ENCODE data around the gene TIGAR.

The TIGAR gene

GRCh38 chr12:4353785-4354208 is 32.8 kb downstream of the TIGAR start:
- peaks cover 22% of the 10 kb centered on the region for H3K36me3 Mint-ChIP-seq
- peaks cover 8% of the 10 kb centered on the region for H3K4me1 Mint-ChIP-seq
- no peaks in the 10 kb centered on the region for H3K9me3 Mint-ChIP-seq
- no peaks in the 10 kb centered on the region for H3K27me3 Mint-ChIP-seq
- peak; percentile 61 for DNase-seq
- no peak overlapping the region for H3K4me3 Mint-ChIP-seq
- H3K27ac Mint-ChIP-seq = peak overlapping the region; percentile 63
- CTCF ChIA-PET = interaction anchor here (0.9 to 1.2 kb wide), 3 partner anchors 70 to 406 kb away, joined by 3 to 8 read pairs (median 3); no protein-coding TSS in a partner anchor

- H3K36me3 Mint-ChIP-seq = peaks cover 21% of the 10 kb centered on the region
- peaks cover 8% of the 10 kb centered on the region for H3K4me1 Mint-ChIP-seq
- CTCF ChIA-PET = interaction anchor here (0.8 kb wide), 1 partner anchor 366 kb away, joined by 3 read pairs; no protein-coding TSS in a partner anchor
- DNase-seq = no peak
- H3K9me3 Mint-ChIP-seq = no peaks in the 10 kb centered on the region
- H3K27ac Mint-ChIP-seq = no peak overlapping the region
- no peaks in the 10 kb centered on the region for H3K27me3 Mint-ChIP-seq
- H3K4me3 Mint-ChIP-seq = no peak overlapping the region
Measured at GRCh38 chr12:4355156-4356040, 34.4 kb downstream of the TIGAR start.

GRCh38 chr12:4356041-4356327 is 35.0 kb downstream of the TIGAR start:
- Mint-ChIP-seq H3K4me3 (no peak overlapping the region), H3K27me3 (no peaks in the 10 kb centered on the region), H3K4me1 (peaks cover 8% of the 10 kb centered on the region), H3K27ac (no peak overlapping the region), H3K9me3 (no peaks in the 10 kb centered on the region), H3K36me3 (peaks cover 17% of the 10 kb centered on the region)
- DNase-seq = peak; percentile 67
- CTCF ChIA-PET = no interaction called here

GRCh38 chr12:4366090-4366489 is 45.1 kb downstream of the TIGAR start:
- DNase-seq = no peak
- Mint-ChIP-seq H3K36me3 (no peaks in the 10 kb centered on the region), H3K27me3 (peaks cover 38% of the 10 kb centered on the region), H3K27ac (no peak overlapping the region), H3K4me1 (no peaks in the 10 kb centered on the region), H3K4me3 (no peak overlapping the region), H3K9me3 (no peaks in the 10 kb centered on the region)
- CTCF ChIA-PET = no interaction called here

GRCh38 chr12:4369548-4369947 is 48.5 kb downstream of the TIGAR start:
- Mint-ChIP-seq H3K36me3 (no peaks in the 10 kb centered on the region), H3K9me3 (no peaks in the 10 kb centered on the region), H3K4me1 (no peaks in the 10 kb centered on the region), H3K4me3 (no peak overlapping the region), H3K27me3 (peaks cover 21% of the 10 kb centered on the region), H3K27ac (no peak overlapping the region)
- CTCF ChIA-PET = interaction anchor here (1.2 kb wide), 1 partner anchor 31 kb away, joined by 3 read pairs; no protein-coding TSS in a partner anchor
- no peak for DNase-seq

- no peak for DNase-seq
- peaks cover 22% of the 10 kb centered on the region for H3K27me3 Mint-ChIP-seq
- H3K9me3 Mint-ChIP-seq = no peaks in the 10 kb centered on the region
- CTCF ChIA-PET = no interaction called here
- no peak overlapping the region for H3K4me3 Mint-ChIP-seq
- no peaks in the 10 kb centered on the region for H3K36me3 Mint-ChIP-seq
- no peaks in the 10 kb centered on the region for H3K4me1 Mint-ChIP-seq
- no peak overlapping the region for H3K27ac Mint-ChIP-seq
Measured at GRCh38 chr12:4370265-4370664, 49.3 kb downstream of the TIGAR start.

- Mint-ChIP-seq H3K27ac (no peak overlapping the region), H3K9me3 (no peaks in the 10 kb centered on the region), H3K27me3 (peaks cover 24% of the 10 kb centered on the region), H3K4me1 (no peaks in the 10 kb centered on the region), H3K4me3 (no peak overlapping the region), H3K36me3 (no peaks in the 10 kb centered on the region)
- DNase-seq = no peak
- CTCF ChIA-PET = no interaction called here
Measured at GRCh38 chr12:4372653-4373052, 51.6 kb downstream of the TIGAR start.

- H3K27ac Mint-ChIP-seq = no peak overlapping the region
- peaks cover 24% of the 10 kb centered on the region for H3K27me3 Mint-ChIP-seq
- no peaks in the 10 kb centered on the region for H3K4me1 Mint-ChIP-seq
- H3K36me3 Mint-ChIP-seq = no peaks in the 10 kb centered on the region
- CTCF ChIA-PET = no interaction called here
- DNase-seq = no peak
- H3K9me3 Mint-ChIP-seq = no peaks in the 10 kb centered on the region
- H3K4me3 Mint-ChIP-seq = no peak overlapping the region
Measured at GRCh38 chr12:4375449-4375848, 54.4 kb downstream of the TIGAR start.

GRCh38 chr12:4378772-4379171 is 57.8 kb downstream of the TIGAR start:
- Mint-ChIP-seq H3K4me3 (no peak overlapping the region), H3K27ac (no peak overlapping the region), H3K27me3 (peaks cover 40% of the 10 kb centered on the region), H3K9me3 (no peaks in the 10 kb centered on the region), H3K36me3 (no peaks in the 10 kb centered on the region), H3K4me1 (no peaks in the 10 kb centered on the region)
- CTCF ChIA-PET = no interaction called here
- DNase-seq = no peak

- Mint-ChIP-seq H3K27me3 (peaks cover 40% of the 10 kb centered on the region), H3K4me1 (no peaks in the 10 kb centered on the region), H3K36me3 (no peaks in the 10 kb centered on the region), H3K27ac (no peak within 1 kb of the TSS), H3K4me3 (no peak within 1 kb of the TSS), H3K9me3 (no peaks in the 10 kb centered on the region)
- no peak for DNase-seq
- CTCF ChIA-PET = interaction anchor here (0.7 kb wide), 1 partner anchor 114 kb away, joined by 4 read pairs; no protein-coding TSS in a partner anchor
Measured at GRCh38 chr12:4379405-4379804, 58.4 kb downstream of the TIGAR start, which contains the start of gene FGF23. TSS of gene FGF23 (minus strand) at chr12:4379712. CDS start at chr12:4379582, 130 bp downstream.

GRCh38 chr12:4380332-4380731 is 59.3 kb downstream of the TIGAR start:
- no peak for DNase-seq
- Mint-ChIP-seq H3K27me3 (peaks cover 36% of the 10 kb centered on the region), H3K4me3 (no peak overlapping the region), H3K36me3 (no peaks in the 10 kb centered on the region), H3K4me1 (no peaks in the 10 kb centered on the region), H3K27ac (no peak overlapping the region), H3K9me3 (no peaks in the 10 kb centered on the region)
- CTCF ChIA-PET = interaction anchor here (0.6 to 1.1 kb wide), 3 partner anchors 14 to 487 kb away, joined by 3 to 4 read pairs (median 3); no protein-coding TSS in a partner anchor

DNA sequence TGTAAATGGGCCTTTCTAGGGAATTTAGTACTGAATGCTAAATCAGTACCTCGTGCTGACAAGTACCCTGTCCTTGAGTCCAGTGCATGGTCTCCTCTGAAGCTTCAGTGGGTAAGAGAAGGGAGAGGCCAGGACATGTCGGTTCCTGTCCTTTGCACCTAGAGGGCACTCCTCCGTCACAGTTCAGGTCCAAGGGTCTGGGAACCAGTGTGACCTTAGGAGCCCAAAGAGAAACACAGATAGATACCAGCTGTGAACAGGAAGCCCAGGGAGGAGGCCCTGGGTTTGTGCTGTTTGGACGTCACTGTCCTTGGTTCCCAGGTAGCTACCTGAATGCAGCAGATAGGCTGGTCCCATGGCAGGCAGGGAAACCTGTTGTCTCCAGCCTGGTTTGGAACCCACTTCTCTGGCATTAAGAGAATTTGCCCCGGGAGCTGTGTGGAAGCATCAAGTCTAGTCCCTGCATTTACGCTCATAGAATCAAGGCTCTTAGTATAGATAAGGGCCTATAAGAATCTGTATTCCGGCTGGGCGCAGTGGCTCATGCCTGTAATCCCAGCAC is 62.4 kb downstream of the TIGAR start:
- no peaks in the 10 kb centered on the region for H3K9me3 Mint-ChIP-seq
- CTCF ChIA-PET = interaction anchor here (0.6 to 1.6 kb wide), 3 partner anchors 26 to 375 kb away, joined by 3 to 4 read pairs (median 4); no protein-coding TSS in a partner anchor
- DNase-seq = no peak
- H3K27ac Mint-ChIP-seq = no peak overlapping the region
- no peaks in the 10 kb centered on the region for H3K4me1 Mint-ChIP-seq
- H3K27me3 Mint-ChIP-seq = peaks cover 40% of the 10 kb centered on the region
- H3K4me3 Mint-ChIP-seq = no peak overlapping the region
- H3K36me3 Mint-ChIP-seq = no peaks in the 10 kb centered on the region

GRCh38 chr12:4386801-4387200 is 65.8 kb downstream of the TIGAR start:
- Mint-ChIP-seq H3K27me3 (peaks cover 51% of the 10 kb centered on the region), H3K27ac (no peak overlapping the region)

GRCh38 chr12:4387607-4388006 is 66.6 kb downstream of the TIGAR start:
- peaks cover 53% of the 10 kb centered on the region for H3K27me3 Mint-ChIP-seq
- CTCF ChIA-PET = no interaction called here
- no peak for DNase-seq
- H3K9me3 Mint-ChIP-seq = no peaks in the 10 kb centered on the region
- no peak overlapping the region for H3K27ac Mint-ChIP-seq
- H3K36me3 Mint-ChIP-seq = no peaks in the 10 kb centered on the region
- H3K4me3 Mint-ChIP-seq = no peak overlapping the region
- H3K4me1 Mint-ChIP-seq = peaks cover 4% of the 10 kb centered on the region

More at GRCh38 chr12:4386801-4387200, 65.8 kb downstream of the TIGAR start:
- Mint-ChIP-seq H3K9me3 (no peaks in the 10 kb centered on the region), H3K4me3 (no peak overlapping the region), H3K4me1 (no peaks in the 10 kb centered on the region), H3K36me3 (no peaks in the 10 kb centered on the region)
- DNase-seq = no peak
- CTCF ChIA-PET = interaction anchor here (1.1 kb wide), 1 partner anchor 28 kb away, joined by 3 read pairs; no protein-coding TSS in a partner anchor

DNA sequence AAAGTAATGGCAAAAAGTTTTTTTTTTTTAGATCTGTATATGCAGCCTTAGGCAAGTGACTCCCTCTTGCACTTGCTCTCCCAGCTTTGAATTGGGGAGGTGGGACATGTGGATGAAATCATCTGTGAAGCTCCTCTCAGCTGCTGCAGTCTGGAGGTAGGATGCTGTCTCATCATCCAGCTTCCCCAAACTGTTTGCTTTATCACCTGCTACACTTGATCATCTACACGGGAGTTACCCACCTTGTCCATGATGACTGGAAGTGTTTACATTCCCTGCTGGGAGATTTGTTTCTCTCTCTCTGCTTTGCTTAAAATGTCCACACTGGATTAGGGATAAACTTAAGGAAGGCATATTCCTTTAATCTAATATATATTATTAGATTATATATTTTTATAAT is 67.0 kb downstream of the TIGAR start:
- no peak for DNase-seq
- H3K9me3 Mint-ChIP-seq = no peaks in the 10 kb centered on the region
- no peak overlapping the region for H3K4me3 Mint-ChIP-seq
- no peaks in the 10 kb centered on the region for H3K36me3 Mint-ChIP-seq
- CTCF ChIA-PET = no interaction called here
- no peak overlapping the region for H3K27ac Mint-ChIP-seq
- peaks cover 54% of the 10 kb centered on the region for H3K27me3 Mint-ChIP-seq
- peaks cover 8% of the 10 kb centered on the region for H3K4me1 Mint-ChIP-seq
